Measurements from ENCODE around the gene SGO2. TPM values are rescaled to one million over a fixed set of nuclear protein-coding genes. Genes with fewer than 3 reads are reported as not detected.

SGO2 gene
- total and polyA plus RNA-seq, 2 donors (not counting 3 experiments of a cell fraction or from before 2014, with no cell fraction given) = 1.7 to 20.5 TPM

GRCh38 chr2:200620606-200621390 is 94.8 kb downstream of the SGO2 start:
- Histone ChIP-seq H3K4me3 (replicated peaks in 1 of 3; ENCODE audit: insufficient read depth in 1 of 3, low read depth in 1 of 3, low read length in 3 of 3) (no peak overlapping the region), H3K79me2 (ENCODE audit: control insufficient read depth, insufficient read depth, low read length) (no peaks in the 10 kb centered on the region), H3K9ac (replicated peaks; ENCODE audit: extremely low read depth, insufficient read depth, low read length) (no peak overlapping the region), H3K27ac (ENCODE audit: insufficient read depth, low read depth, low read length) (no peak overlapping the region), H3K27me3 (ENCODE audit: control insufficient read depth in 2 of 2, insufficient read depth in 2 of 2, low read length in 2 of 2) (no peaks in the 10 kb centered on the region), H3K4me2 (ENCODE audit: insufficient read depth, low read length) (no peak overlapping the region), H3K9me3 (replicated peaks; ENCODE audit: control insufficient read depth, insufficient read depth, low read length) (no peaks in the 10 kb centered on the region), H3K9me1 (replicated peaks; ENCODE audit: control insufficient read depth, extremely low read depth, insufficient read depth, low read length) (no peaks in the 10 kb centered on the region), H2AFZ (ENCODE audit: low read depth, low read length) (no peak overlapping the region), H3K36me3 (ENCODE audit: control insufficient read depth in 2 of 2, extremely low read depth in 1 of 2, insufficient read depth in 2 of 2, low read length in 2 of 2) (no peaks in the 10 kb centered on the region), H4K20me1 (replicated peaks; ENCODE audit: control insufficient read depth, extremely low read depth, insufficient read depth, low read length) (no peaks in the 10 kb centered on the region), H3K4me1 (ENCODE audit: control insufficient read depth, extremely low read depth, insufficient read depth, low read length) (no peaks in the 10 kb centered on the region)
- TF ChIP-seq, protein P1, sequence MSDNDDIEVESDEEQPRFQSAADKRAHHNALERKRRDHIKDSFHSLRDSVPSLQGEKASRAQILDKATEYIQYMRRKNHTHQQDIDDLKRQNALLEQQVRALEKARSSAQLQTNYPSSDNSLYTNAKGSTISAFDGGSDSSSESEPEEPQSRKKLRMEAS (IDR thresholded peaks at IDR 0.05; ENCODE audit: insufficient read depth, insufficient read length) = no peak
- TF ChIP-seq EZH2 (IDR thresholded peaks at IDR 0.05; ENCODE audit: borderline replicate concordance, low read depth, low read length, severe bottlenecking) = no peak
- TF ChIP-seq POLR2AphosphoS5 (IDR thresholded peaks at IDR 0.05; ENCODE audit: insufficient read depth, low read depth, low read length) = no peak
- no peak for TF ChIP-seq GATA2 (IDR thresholded peaks at IDR 0.05; ENCODE audit: insufficient read depth, insufficient read length, low read depth, low read length)
- TF ChIP-seq FOS (IDR thresholded peaks at IDR 0.05; ENCODE audit: borderline replicate concordance, insufficient read depth, low read length) = no peak
- TF ChIP-seq JUN (IDR thresholded peaks at IDR 0.05; ENCODE audit: borderline replicate concordance, insufficient read depth, insufficient read length, low read depth) = no peak
- no peak for TF ChIP-seq POLR2A (IDR thresholded peaks at IDR 0.05; ENCODE audit: low read depth, low read length)
- no peak for TF ChIP-seq MYC (IDR thresholded peaks at IDR 0.05; ENCODE audit: low read depth, low read length)
- TF ChIP-seq CTCF (IDR thresholded peaks at IDR 0.05; ENCODE audit: extremely low read depth in 1 of 2, insufficient read depth in 1 of 2, low read depth in 1 of 2, low read length in 2 of 2) = no peak
- CTCF ChIA-PET = no interaction called here
- POLR2A ChIA-PET = no interaction called here
- dilution Hi-C loops (cut with MboI; ENCODE audit: extremely low pct_ligation_motif_present, low sequenced_read_pairs) (no loop called here), intact Hi-C loops (cut with micrococcal nuclease) (no loop called here)
- no TSS peak for BruUV-seq (replicated peaks)
- DNase-seq (ENCODE audit: low read depth, low spot score) (no peak), FAIRE-seq (no peak)
